K562 (cell line): ENCODE results near the gene ANKH. TPM values are rescaled to one million over a fixed set of nuclear protein-coding genes. Genes with fewer than 3 reads are reported as not detected.

Experiments used
- ARID3A ChIP-seq: IDR thresholded peaks from 2 replicates; pipeline ENCODE4 v1.6.1; 2012; ENCODE audit warnings: low read depth, low read length, improper control_type of control experiment, borderline replicate concordance
- CTCF ChIP-seq, 3 experiments: IDR thresholded peaks in 2 of 3; conservative IDR thresholded peaks in 1 of 3; 2 replicates each; pipeline ENCODE4 v1.5.1; 2011 to 2012; ENCODE audit warnings: low read length in 3 of 3, mild to moderate bottlenecking in 3 of 3, control low read depth in 2 of 3, improper control_type of control experiment in 1 of 3, inconsistent platforms in 1 of 3, low read depth in 1 of 3, mixed read lengths in 1 of 3, moderate library complexity in 1 of 3; ENCODE audit not compliant: insufficient read depth in 2 of 3
- CTCFL ChIP-seq: IDR thresholded peaks from 2 replicates; pipeline ENCODE4 v1.6.1; 2011; ENCODE audit warnings: borderline replicate concordance, low read depth, mild to moderate bottlenecking, moderate library complexity, low read length; ENCODE audit not compliant: insufficient read depth, poor library complexity, severe bottlenecking
- DACH1 ChIP-seq: fragments of 450-650 bp; IDR thresholded peaks from 2 replicates; pipeline ENCODE4 v1.6.1; 2018; ENCODE audit not compliant: partially characterized antibody
- ERF ChIP-seq: fragments of 450-650 bp; formaldehyde crosslinking; IDR thresholded peaks from 2 replicates; pipeline ENCODE4 v1.4.0; 2020; ENCODE audit warnings: mild to moderate bottlenecking, mixed read lengths
- HDAC6 ChIP-seq: IDR thresholded peaks from 2 replicates; pipeline ENCODE4 v1.6.1; 2012; ENCODE audit warnings: low read depth, mild to moderate bottlenecking, control low read depth, inconsistent platforms, low read length, moderate library complexity
- HNRNPK ChIP-seq: fragments of 200-400 bp; formaldehyde crosslinking; IDR thresholded peaks from one replicate; pipeline ENCODE4 v1.6.1; 2018; ENCODE audit warnings: mild to moderate bottlenecking, low read depth, low read length; ENCODE audit not compliant: poor library complexity, severe bottlenecking
- KAT8 ChIP-seq: fragments of 450-650 bp; IDR thresholded peaks from 2 replicates; pipeline ENCODE4 v1.6.1; 2016; ENCODE audit warnings: low read depth, mild to moderate bottlenecking
- MEIS2 ChIP-seq: fragments of 450-650 bp; IDR thresholded peaks from 2 replicates; pipeline ENCODE4 v1.6.1; 2014; ENCODE audit warnings: mild to moderate bottlenecking; ENCODE audit not compliant: partially characterized antibody
- NFE2 ChIP-seq: IDR thresholded peaks from 2 replicates; pipeline ENCODE4 v1.6.1; 2014; ENCODE audit warnings: antibody characterized with exemption, low read depth
- STAG1 ChIP-seq: sonication (generic); formaldehyde crosslinking; IDR thresholded peaks from 2 replicates; pipeline ENCODE4 v1.5.0; 2020; ENCODE audit warnings: missing genetic modification reagents, borderline replicate concordance
- ZBTB49 ChIP-seq: sonication (generic); formaldehyde crosslinking; IDR thresholded peaks from 2 replicates; pipeline ENCODE4 v1.8.0; 2022; ENCODE audit warnings: missing genetic modification reagents, mild to moderate bottlenecking, borderline replicate concordance
- ZBTB7A ChIP-seq: IDR thresholded peaks from 2 replicates; pipeline ENCODE4 v1.6.1; 2011; ENCODE audit warnings: low read depth, mild to moderate bottlenecking, low read length, moderate library complexity, borderline replicate concordance; ENCODE audit not compliant: control insufficient read depth
- ZNF174 ChIP-seq: fragments of 250-450 bp; sonication (Bioruptor Pico); IDR thresholded peaks from 2 replicates; pipeline ENCODE4 v1.4.0; 2020; ENCODE audit warnings: mild to moderate bottlenecking
- ZNF23 ChIP-seq: fragments of 250-450 bp; sonication (Bioruptor Pico); IDR thresholded peaks from 2 replicates; pipeline ENCODE4 v1.4.0; 2020; ENCODE audit warnings: mild to moderate bottlenecking
- ZNF589 ChIP-seq: fragments of 200-800 bp; sonication (Bioruptor generic); IDR thresholded peaks from 2 replicates; pipeline ENCODE4 v1.6.1; 2016; ENCODE audit warnings: low read depth, missing genetic modification characterization, missing compliant biosample characterization
- ZNF644 ChIP-seq: fragments of 200-800 bp; sonication (Bioruptor generic); IDR thresholded peaks from 2 replicates; pipeline ENCODE4 v1.6.1; 2016; ENCODE audit warnings: low read depth, missing genetic modification characterization, missing compliant biosample characterization
- ZNF79 ChIP-seq: fragments of 250-450 bp; sonication (Bioruptor Pico); IDR thresholded peaks from 2 replicates; pipeline ENCODE4 v1.4.0; 2020; ENCODE audit warnings: low read depth, mild to moderate bottlenecking, moderate library complexity
- polyA plus RNA-seq, 8 experiments: library from polyadenylated mRNA; depleted of rRNA in 4 of 8; stranded (reverse) in 5 of 8; unstranded in 3 of 8; fragments of >200 nt; fragmentation: Nextera tagmentation in 2 of 8; fragmentation: Illumina TruSeq in 1 of 8; extraction: Ambion mirVana in 2 of 8; extraction: Trizol in 1 of 8; gene quantifications; 2 replicates each; pipeline versions ENCODE4 v1.2.1 to v1.2.3, GENCODE V29; 2011 to 2014; ENCODE audit warnings: inconsistent platforms in 1 of 8, missing spikeins in 1 of 8
- total RNA-seq, 7 experiments: library from RNA; depleted of rRNA in 6 of 7; stranded (reverse); fragments of >200 nt in 6 of 7; fragmentation: Illumina TruSeq in 2 of 7; extraction: Trizol in 2 of 7; gene quantifications; 2 replicates each; pipeline versions ENCODE4 v1.2.1 to v1.2.3, GENCODE V29; 2011 to 2021; ENCODE audit warnings: low replicate concordance in 1 of 7

Gene ANKH
- total and polyA plus RNA-seq, 9 of the 15 experiments (the other 6 are each of a cell fraction or from before 2014, with no cell fraction given) = 0.79 to 12.2 (median 4.5) TPM

GRCh38 chr5:14727428-14727865, 144.1 kb downstream of the ANKH start (continued):
- TF ChIP-seq ARID3A = no peak
- no peak for TF ChIP-seq NFE2
- TF ChIP-seq ZBTB49 = 0 out of 2 replicates have a peak, but pooled peaks have one; percentile 53
- no peak for TF ChIP-seq DACH1
- no peak for TF ChIP-seq MEIS2
- peak; percentile 61; the same call in 1 of the 2 replicates for TF ChIP-seq STAG1 (CRISPR knock-in tag)
- no peak for TF ChIP-seq ZNF79 (CRISPR knock-in tag)
- TF ChIP-seq ERF = 0 out of 2 replicates have a peak, but pooled peaks have one; percentile 12
- TF ChIP-seq KAT8 = no peak
- TF ChIP-seq ZNF644 = no peak
- peak; percentile 56 for TF ChIP-seq CTCFL
- TF ChIP-seq ZBTB7A = no peak
- no peak for TF ChIP-seq HNRNPK
- no peak for TF ChIP-seq ZNF23
- TF ChIP-seq ZNF174 = no peak
- peak; percentile 91 to 97 (median 97) for TF ChIP-seq CTCF (IDR thresholded peaks at IDR 0.05 in 2 of 3, conservative IDR thresholded peaks at IDR 0.05 in 1 of 3; ENCODE audit: insufficient read depth in 2 of 3, low read depth in 1 of 3, low read length in 3 of 3)
- TF ChIP-seq ZNF589 (CRISPR knock-in tag) = no peak
- TF ChIP-seq HDAC6 = no peak
